GM19238 (cell line): ENCODE results near the gene NPAS3.
A peak's percentile ranks its signal among the peaks of the same experiment; 100 is the strongest.

ENCODE experiments used
- DNase-seq: peaks from one replicate; pipeline ENCODE4 v3.0.0; 2011; ENCODE audit warnings: low spot score; ENCODE audit not compliant: insufficient read length

Gene NPAS3

GRCh38 chr14:33809396-33809981 is 870.8 kb downstream of the NPAS3 start:
- no peak for DNase-seq

GRCh38 chr14:33810308-33810707 is 871.6 kb downstream of the NPAS3 start:
- no peak for DNase-seq

GRCh38 chr14:33811721-33812120 is 873.0 kb downstream of the NPAS3 start:
- DNase-seq = no peak

- no peak for DNase-seq
Observed at GRCh38 chr14:33812181-33812580, 873.5 kb downstream of the NPAS3 start.

- no peak for DNase-seq
Observed at GRCh38 chr14:33812601-33813000, 873.9 kb downstream of the NPAS3 start.

GRCh38 chr14:33814010-33814409 is 875.3 kb downstream of the NPAS3 start:
- no peak for DNase-seq

GRCh38 chr14:33833706-33834465 is 895.2 kb downstream of the NPAS3 start:
- no peak for DNase-seq

GRCh38 chr14:33834466-33835260 is 896.0 kb downstream of the NPAS3 start:
- no peak for DNase-seq

- no peak for DNase-seq
Observed at GRCh38 chr14:33835261-33835655, 896.6 kb downstream of the NPAS3 start.

GRCh38 chr14:33835677-33836076 is 897.0 kb downstream of the NPAS3 start:
- no peak for DNase-seq

- no peak for DNase-seq
Observed at GRCh38 chr14:33836203-33836899, 897.7 kb downstream of the NPAS3 start.

- DNase-seq = no peak
Observed at GRCh38 chr14:33836900-33837577, 898.4 kb downstream of the NPAS3 start.

GRCh38 chr14:33837943-33838683 is 899.4 kb downstream of the NPAS3 start:
- DNase-seq = no peak

GRCh38 chr14:33839193-33840076 is 900.8 kb downstream of the NPAS3 start:
- DNase-seq = peak; percentile 36

GRCh38 chr14:33840797-33841196 is 902.1 kb downstream of the NPAS3 start:
- DNase-seq = no peak

- no peak for DNase-seq
Observed at GRCh38 chr14:33842299-33842698, 903.6 kb downstream of the NPAS3 start.

GRCh38 chr14:33844118-33844517 is 905.4 kb downstream of the NPAS3 start:
- DNase-seq = no peak

GRCh38 chr14:33846100-33846824 is 907.6 kb downstream of the NPAS3 start:
- no peak for DNase-seq

GRCh38 chr14:33847066-33847465 is 908.4 kb downstream of the NPAS3 start:
- DNase-seq = no peak
